NB4 (cell line): Measurements from ENCODE around the gene NBEA.

Experiments
- CTCF ChIP-seq: IDR thresholded peaks from one replicate; pipeline ENCODE4 v1.5.1; 2012; ENCODE audit warnings: low read depth, low read length
- MYC ChIP-seq: IDR thresholded peaks from 2 replicates; pipeline ENCODE4 v1.6.1; 2011; ENCODE audit warnings: low read depth, low read length
- POLR2A ChIP-seq: IDR thresholded peaks from 2 replicates; pipeline ENCODE4 v1.6.1; 2011; ENCODE audit warnings: mild to moderate bottlenecking; ENCODE audit not compliant: insufficient read length; ENCODE audit errors: extremely low read depth

GRCh38 chr13:35342440-35342839 lies 400.4 kb downstream of the NBEA start:
- TF ChIP-seq CTCF (no peak), POLR2A (no peak), MYC (no peak)
